Activated CD4-positive, alpha-beta T cell treated with anti-CD3 and anti-CD28 coated beads for 4 hours (primary cell): ENCODE results near the gene RELT.

Experiments used
- DNase-seq, 2 donors: peaks; one replicate each; pipeline ENCODE4 v3.0.0-alpha.2; 2020

RELT gene

GRCh38 chr11:73439002-73439843 is 63.0 kb downstream of the RELT start:
- DNase-seq, result no peak

DNA sequence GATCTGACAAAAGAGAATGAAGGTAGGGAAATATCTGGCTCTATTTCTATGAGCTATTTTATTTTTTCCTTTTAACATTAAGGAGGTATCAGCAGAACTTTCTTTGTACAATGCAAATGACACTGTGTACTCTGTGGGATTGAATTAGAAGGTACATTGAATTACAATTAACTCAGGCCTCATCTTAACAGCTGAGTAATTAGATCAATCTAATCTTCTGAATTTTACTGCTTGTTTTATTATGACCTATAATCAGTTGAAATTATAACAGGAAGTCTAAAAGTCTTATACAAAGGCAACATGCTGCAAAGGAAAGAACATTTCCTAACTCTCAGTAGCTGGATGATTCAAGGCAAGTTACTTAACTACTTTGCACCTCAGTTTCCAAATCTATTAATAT is 69.8 kb downstream of the RELT start:
- DNase-seq, result no peak

- no peak for DNase-seq
Observed at GRCh38 chr11:73446766-73447165, 70.6 kb downstream of the RELT start.
